CD4-positive, alpha-beta T cell treated with Interleukin-17A for 4 hours (primary cell): ENCODE measurements around the gene RSPO4.

Experiments used
- DNase-seq: peaks from one replicate; pipeline ENCODE4 v3.0.0-alpha.2; 2020; ENCODE audit warnings: mixed read lengths

Gene RSPO4

GRCh38 chr20:967796-968742, 34.0 kb downstream of the RSPO4 start:
- DNase-seq = no peak

- DNase-seq = no peak
Observed at GRCh38 chr20:965956-966355, 36.2 kb downstream of the RSPO4 start.

GRCh38 chr20:963795-964194, 38.3 kb downstream of the RSPO4 start:
- DNase-seq = no peak

- no peak for DNase-seq
Observed at GRCh38 chr20:962683-963082, 39.4 kb downstream of the RSPO4 start.

GRCh38 chr20:962223-962622, 39.9 kb downstream of the RSPO4 start:
- DNase-seq = no peak

DNA sequence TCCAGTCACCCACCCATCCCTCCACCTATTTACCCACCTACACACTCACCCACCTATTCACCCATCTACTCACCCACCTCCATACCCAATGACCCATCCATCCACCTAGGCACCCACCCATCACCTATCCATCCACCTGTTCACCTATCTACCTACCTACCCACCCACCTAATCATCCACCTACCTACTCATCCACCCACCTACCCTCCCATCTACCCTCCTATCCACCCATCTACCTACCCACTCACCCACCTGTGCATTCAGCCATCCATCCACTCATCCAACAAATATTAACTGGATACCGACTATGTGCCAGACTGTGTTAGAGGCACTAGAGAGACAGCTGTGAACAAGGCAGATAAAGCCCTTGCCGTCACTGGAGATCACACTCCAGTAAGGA, 40.3 kb downstream of the RSPO4 start:
- DNase-seq = no peak

- DNase-seq = no peak
Observed at GRCh38 chr20:959996-960615, 42.0 kb downstream of the RSPO4 start.

DNA sequence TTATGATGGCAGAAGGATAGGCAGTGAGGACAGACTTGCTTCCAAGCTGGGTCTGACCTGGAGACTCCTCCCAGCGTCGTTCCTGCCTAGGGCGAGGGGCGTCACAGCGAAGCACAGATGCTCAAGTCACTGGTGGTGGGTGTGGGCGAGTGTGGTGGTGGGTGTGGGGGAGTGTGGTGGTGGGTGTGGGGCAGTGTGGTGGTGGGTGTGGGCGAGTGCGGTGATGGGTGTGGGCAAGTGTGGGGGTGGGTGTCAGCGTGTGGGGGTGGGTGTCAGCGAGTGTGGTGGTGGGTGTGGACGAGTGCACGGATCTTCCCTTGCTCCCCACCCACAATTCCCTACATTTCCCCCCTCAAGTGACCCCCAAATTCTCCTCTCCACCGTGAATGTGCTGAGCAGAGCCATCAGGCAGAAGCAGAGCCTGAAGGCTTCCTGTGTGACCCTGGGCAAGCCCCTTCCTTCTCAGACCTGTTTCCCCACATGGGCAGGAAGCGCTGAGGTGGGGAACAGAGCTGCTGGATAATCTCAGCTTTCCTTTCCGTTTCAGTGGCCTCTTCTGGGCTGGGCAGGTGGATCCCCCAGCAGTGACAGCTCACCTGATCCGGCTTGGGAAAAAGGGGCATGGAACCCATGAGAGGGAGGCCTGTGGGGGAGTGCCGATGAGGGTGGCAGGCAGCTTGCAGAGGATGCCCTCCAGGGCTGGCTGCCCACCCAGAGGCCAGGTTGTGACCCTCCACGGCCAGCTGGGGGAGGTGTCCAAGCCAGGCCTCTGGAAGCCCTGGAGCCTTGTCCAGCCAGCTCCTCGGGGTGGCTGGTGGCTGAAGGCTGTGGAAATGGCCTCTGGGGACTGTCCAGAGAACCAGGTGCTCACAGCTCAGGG, 42.9 kb downstream of the RSPO4 start:
- no peak for DNase-seq

- no peak for DNase-seq
Observed at GRCh38 chr20:957544-957943, 44.6 kb downstream of the RSPO4 start.

GRCh38 chr20:956330-956951, 45.7 kb downstream of the RSPO4 start:
- peak; percentile 79 for DNase-seq

GRCh38 chr20:955656-956055, 46.5 kb downstream of the RSPO4 start:
- no peak for DNase-seq

- no peak for DNase-seq
Observed at GRCh38 chr20:955111-955510, 47.0 kb downstream of the RSPO4 start.

- DNase-seq = no peak
Observed at GRCh38 chr20:953742-954141, 48.4 kb downstream of the RSPO4 start.

GRCh38 chr20:952196-952795, 49.8 kb downstream of the RSPO4 start:
- no peak for DNase-seq

GRCh38 chr20:951384-952169, 50.5 kb downstream of the RSPO4 start:
- no peak for DNase-seq

- DNase-seq = no peak
Observed at GRCh38 chr20:949717-950116, 52.4 kb downstream of the RSPO4 start.

DNA sequence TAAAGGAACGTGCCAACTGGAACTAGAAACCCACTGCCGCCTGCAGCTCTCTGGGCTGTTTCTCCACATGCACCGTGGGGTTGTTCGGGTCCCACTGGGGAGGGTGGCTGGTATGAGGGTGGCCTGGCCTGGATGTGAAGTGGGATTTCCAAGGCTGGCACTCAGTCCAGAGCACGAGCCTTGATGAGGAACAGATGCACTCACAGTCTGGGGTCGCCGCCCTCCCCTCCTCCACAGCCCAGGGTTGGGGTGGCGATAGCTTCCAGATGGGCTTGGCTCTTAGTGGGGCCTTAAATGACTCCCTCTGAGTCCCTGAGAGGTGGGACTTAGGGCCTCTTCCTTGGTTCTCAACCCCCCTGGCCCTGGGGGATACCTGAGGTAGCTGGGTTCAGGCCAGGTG, 55.3 kb downstream of the RSPO4 start:
- DNase-seq = no peak

DNA sequence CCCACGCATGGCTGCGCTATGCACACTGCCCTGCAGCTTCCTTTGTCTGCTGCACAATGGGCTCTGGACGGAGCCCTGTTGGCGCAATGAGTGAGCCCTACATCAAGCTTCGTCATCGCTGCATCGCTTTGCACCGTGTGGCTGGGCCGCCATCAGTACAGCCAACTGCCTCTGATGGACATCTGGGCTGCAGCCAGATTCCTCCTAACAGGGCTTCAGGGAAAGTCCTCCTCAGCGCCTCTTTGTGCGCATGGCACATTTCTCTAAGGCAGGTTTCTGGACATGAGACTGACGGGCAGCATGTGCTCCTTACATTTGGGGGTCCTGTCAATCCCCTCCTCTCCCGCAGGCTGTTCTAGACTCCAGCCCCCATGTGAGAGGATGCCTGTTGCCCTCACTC, 56.3 kb downstream of the RSPO4 start:
- no peak for DNase-seq

DNA sequence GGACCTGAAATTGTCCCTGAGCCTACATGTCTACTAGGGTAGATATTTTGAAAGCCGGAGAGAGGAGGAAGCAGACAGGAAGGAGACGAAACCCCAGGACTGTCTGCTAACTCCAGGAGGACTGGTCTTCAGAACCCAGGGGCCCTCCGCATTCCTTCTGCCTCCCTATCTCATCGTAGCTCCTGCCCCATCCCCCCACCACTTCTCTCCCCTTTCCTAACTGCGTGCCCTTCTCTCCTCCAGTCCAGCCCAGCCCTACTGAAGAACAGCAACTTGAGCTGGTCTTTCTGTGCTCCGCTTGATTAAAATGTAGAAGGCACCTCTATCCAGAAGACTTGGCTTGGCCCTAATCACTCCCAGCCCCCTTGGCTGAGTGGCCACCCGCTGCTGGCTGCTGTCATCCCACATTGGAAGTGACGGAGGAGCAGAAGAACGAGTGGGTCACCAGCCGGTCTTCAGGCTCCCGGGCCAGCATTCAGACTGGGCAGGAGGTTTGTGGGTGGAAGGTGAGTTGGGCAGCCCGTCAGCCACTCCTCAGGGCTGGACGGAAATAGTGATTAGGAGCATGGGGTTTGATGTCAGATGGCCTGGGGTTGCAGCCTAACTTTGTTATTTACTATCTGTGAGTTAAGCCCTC, 57.2 kb downstream of the RSPO4 start:
- DNase-seq = no peak

- DNase-seq = no peak
Observed at GRCh38 chr20:944148-944547, 58.0 kb downstream of the RSPO4 start.

DNA sequence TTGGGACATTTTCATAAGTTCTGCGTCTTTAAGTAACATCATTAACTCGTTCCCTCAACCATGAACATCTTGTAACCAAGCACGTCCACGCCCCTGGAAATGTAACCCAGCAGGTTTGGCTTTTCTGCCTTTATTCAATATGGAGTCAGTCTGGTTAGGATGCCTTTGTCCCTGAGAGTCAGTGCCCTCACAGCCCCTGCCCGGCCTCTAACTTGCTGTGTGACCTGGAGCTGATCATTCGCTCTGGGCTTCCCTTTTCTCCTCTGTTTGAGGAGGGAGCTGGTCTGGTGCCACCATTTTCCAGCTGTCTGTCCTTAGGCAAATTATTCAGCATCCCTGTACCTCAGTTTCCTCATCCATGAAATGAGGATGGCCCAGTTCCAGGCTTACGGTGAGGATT, 59.5 kb downstream of the RSPO4 start:
- no peak for DNase-seq
